Activated T-cell treated with anti-CD3 and anti-CD28 coated beads, Interleukin-2, amount 50 U/mL, for 4 hours (primary cell): ENCODE measurements around the gene TTC34. TPM values are rescaled to one million over a fixed set of nuclear protein-coding genes. Genes with fewer than 3 reads are reported as not detected.

Source experiments
- ATAC-seq, 2 donors: fragments of 200-7000 bp; cut with Tn5 transposase; one replicate each; pipeline ENCODE4 v1.10.0; 2021
- DNase-seq: peaks from one replicate; pipeline ENCODE4 v3.0.0-alpha.2; 2020
- H3K27me3 Mint-ChIP-seq: one replicate; pipeline ENCODE4 v1.8.0; 2021; ENCODE audit warnings: low read depth, mixed read lengths
- H3K36me3 Mint-ChIP-seq: one replicate; pipeline ENCODE4 v1.8.0; 2022; ENCODE audit warnings: mixed read lengths; ENCODE audit not compliant: insufficient read depth
- H3K4me1 Mint-ChIP-seq: one replicate; pipeline ENCODE4 v1.8.0; 2021; ENCODE audit warnings: low read depth, mixed read lengths
- H3K4me3 Mint-ChIP-seq: one replicate; pipeline ENCODE4 v1.8.0; 2021; ENCODE audit warnings: mild to moderate bottlenecking, moderate library complexity, mixed read lengths
- H3K9me3 Mint-ChIP-seq: one replicate; pipeline ENCODE4 v1.8.0; 2021; ENCODE audit warnings: mixed read lengths
- total RNA-seq, 3 donors: library from RNA; stranded (reverse); gene quantifications; one replicate each; pipeline ENCODE4 v1.2.1, GENCODE V29; 2021

Gene TTC34
- total RNA-seq, 3 donors from 2014 or later = 0.56 to 0.82 (median 0.60) TPM

GRCh38 chr1:2596530-2597333 is 204.8 kb downstream of the TTC34 start:
- Mint-ChIP-seq H3K27me3 (peaks cover 3% of the 10 kb centered on the region), H3K9me3 (peaks cover 4% of the 10 kb centered on the region), H3K4me1 (peaks cover 3% of the 10 kb centered on the region), H3K4me3 (no peak overlapping the region), H3K36me3 (no peaks in the 10 kb centered on the region)
- ATAC-seq = no peak
- no peak for DNase-seq

GRCh38 chr1:2595812-2596529 is 205.5 kb downstream of the TTC34 start:
- Mint-ChIP-seq H3K27me3 (peaks cover 3% of the 10 kb centered on the region), H3K9me3 (peaks cover 4% of the 10 kb centered on the region), H3K4me3 (no peak overlapping the region), H3K4me1 (peaks cover 3% of the 10 kb centered on the region), H3K36me3 (no peaks in the 10 kb centered on the region)
- DNase-seq (no peak), ATAC-seq (no peak)

- peaks cover 3% of the 10 kb centered on the region for H3K4me1 Mint-ChIP-seq
- ATAC-seq (no peak), DNase-seq (peak; percentile 4)
- peaks cover 3% of the 10 kb centered on the region for H3K27me3 Mint-ChIP-seq
- H3K4me3 Mint-ChIP-seq = no peak overlapping the region
- no peaks in the 10 kb centered on the region for H3K36me3 Mint-ChIP-seq
- peaks cover 4% of the 10 kb centered on the region for H3K9me3 Mint-ChIP-seq
These were observed 206.2 kb downstream of the TTC34 start for GRCh38 chr1:2595261-2595811.

GRCh38 chr1:2594641-2595131 is 206.8 kb downstream of the TTC34 start:
- peaks cover 4% of the 10 kb centered on the region for H3K9me3 Mint-ChIP-seq
- peaks cover 3% of the 10 kb centered on the region for H3K27me3 Mint-ChIP-seq
- ATAC-seq (no peak), DNase-seq (peak; percentile 3)
- no peak overlapping the region for H3K4me3 Mint-ChIP-seq
- H3K4me1 Mint-ChIP-seq = peaks cover 3% of the 10 kb centered on the region
- H3K36me3 Mint-ChIP-seq = no peaks in the 10 kb centered on the region

GRCh38 chr1:2594001-2594640 is 207.4 kb downstream of the TTC34 start:
- H3K36me3 Mint-ChIP-seq = no peaks in the 10 kb centered on the region
- no peak for ATAC-seq
- H3K4me3 Mint-ChIP-seq = no peak overlapping the region
- no peak for DNase-seq
- H3K9me3 Mint-ChIP-seq = peaks cover 4% of the 10 kb centered on the region
- H3K4me1 Mint-ChIP-seq = peaks cover 3% of the 10 kb centered on the region
- H3K27me3 Mint-ChIP-seq = peaks cover 3% of the 10 kb centered on the region

- Mint-ChIP-seq H3K27me3 (peaks cover 3% of the 10 kb centered on the region), H3K9me3 (no peaks in the 10 kb centered on the region), H3K4me1 (peaks cover 3% of the 10 kb centered on the region), H3K4me3 (no peak overlapping the region), H3K36me3 (no peaks in the 10 kb centered on the region)
- ATAC-seq (no peak), DNase-seq (no peak)
These were observed 208.1 kb downstream of the TTC34 start for GRCh38 chr1:2593251-2593878.

- Mint-ChIP-seq H3K36me3 (no peaks in the 10 kb centered on the region), H3K9me3 (no peaks in the 10 kb centered on the region), H3K27me3 (peaks cover under 1% of the 10 kb centered on the region), H3K4me1 (peaks cover 5% of the 10 kb centered on the region), H3K4me3 (peak overlapping the region; percentile 49)
- ATAC-seq (peak; percentile 14 to 19), DNase-seq (no peak)
These were observed 208.8 kb downstream of the TTC34 start for GRCh38 chr1:2592672-2593071.

GRCh38 chr1:2591581-2592261 is 209.8 kb downstream of the TTC34 start:
- Mint-ChIP-seq H3K4me3 (no peak overlapping the region), H3K4me1 (peaks cover 5% of the 10 kb centered on the region), H3K36me3 (no peaks in the 10 kb centered on the region), H3K9me3 (no peaks in the 10 kb centered on the region), H3K27me3 (no peaks in the 10 kb centered on the region)
- ATAC-seq (no peak), DNase-seq (no peak)

GRCh38 chr1:2591233-2591580 is 210.3 kb downstream of the TTC34 start:
- DNase-seq (no peak), ATAC-seq (no peak)
- Mint-ChIP-seq H3K36me3 (no peaks in the 10 kb centered on the region), H3K4me3 (no peak overlapping the region), H3K9me3 (no peaks in the 10 kb centered on the region), H3K27me3 (no peaks in the 10 kb centered on the region), H3K4me1 (peaks cover 5% of the 10 kb centered on the region)

GRCh38 chr1:2590233-2591141 is 211.0 kb downstream of the TTC34 start:
- no peaks in the 10 kb centered on the region for H3K36me3 Mint-ChIP-seq
- no peak overlapping the region for H3K4me3 Mint-ChIP-seq
- ATAC-seq (no peak), DNase-seq (no peak)
- no peaks in the 10 kb centered on the region for H3K27me3 Mint-ChIP-seq
- H3K9me3 Mint-ChIP-seq = no peaks in the 10 kb centered on the region
- H3K4me1 Mint-ChIP-seq = peaks cover 5% of the 10 kb centered on the region

GRCh38 chr1:2589431-2590232 is 211.9 kb downstream of the TTC34 start:
- ATAC-seq = no peak
- no peaks in the 10 kb centered on the region for H3K36me3 Mint-ChIP-seq
- H3K9me3 Mint-ChIP-seq = no peaks in the 10 kb centered on the region
- H3K4me1 Mint-ChIP-seq = peaks cover 13% of the 10 kb centered on the region
- H3K4me3 Mint-ChIP-seq = no peak overlapping the region
- DNase-seq = no peak
- no peaks in the 10 kb centered on the region for H3K27me3 Mint-ChIP-seq

- H3K9me3 Mint-ChIP-seq = no peaks in the 10 kb centered on the region
- H3K4me1 Mint-ChIP-seq = peaks cover 21% of the 10 kb centered on the region
- no peaks in the 10 kb centered on the region for H3K27me3 Mint-ChIP-seq
- DNase-seq (no peak), ATAC-seq (no peak)
- peak overlapping the region; percentile 38 for H3K4me3 Mint-ChIP-seq
- H3K36me3 Mint-ChIP-seq = no peaks in the 10 kb centered on the region
These were observed 212.6 kb downstream of the TTC34 start for GRCh38 chr1:2588661-2589430.
